T-helper 1 cell treated with Interleukin-12 subunit alpha and Interleukin-12 subunit beta and Interleukin-4 antibody, amounts not matched to agents 30 ng/mL and 1 ng/mL, for 36 hours (primary cell): ENCODE measurements around the gene HERPUD2. TPM values are rescaled to one million over a fixed set of nuclear protein-coding genes. Genes with fewer than 3 reads are reported as not detected.

Experiments used
- intact Hi-C: fragments of 100-400 bp; cut with micrococcal nuclease; formaldehyde crosslinking; loops from one replicate; pipeline ENCODE4 v1.15.1; 2024
- total RNA-seq: library from RNA; stranded (reverse); gene quantifications from 2 replicates; pipeline ENCODE4 v1.2.3, GENCODE V29; 2022

The HERPUD2 gene, protein sequence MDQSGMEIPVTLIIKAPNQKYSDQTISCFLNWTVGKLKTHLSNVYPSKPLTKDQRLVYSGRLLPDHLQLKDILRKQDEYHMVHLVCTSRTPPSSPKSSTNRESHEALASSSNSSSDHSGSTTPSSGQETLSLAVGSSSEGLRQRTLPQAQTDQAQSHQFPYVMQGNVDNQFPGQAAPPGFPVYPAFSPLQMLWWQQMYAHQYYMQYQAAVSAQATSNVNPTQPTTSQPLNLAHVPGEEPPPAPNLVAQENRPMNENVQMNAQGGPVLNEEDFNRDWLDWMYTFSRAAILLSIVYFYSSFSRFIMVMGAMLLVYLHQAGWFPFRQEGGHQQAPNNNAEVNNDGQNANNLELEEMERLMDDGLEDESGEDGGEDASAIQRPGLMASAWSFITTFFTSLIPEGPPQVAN
- 34.9 and 35.6 TPM in 2 replicates for total RNA-seq

DNA sequence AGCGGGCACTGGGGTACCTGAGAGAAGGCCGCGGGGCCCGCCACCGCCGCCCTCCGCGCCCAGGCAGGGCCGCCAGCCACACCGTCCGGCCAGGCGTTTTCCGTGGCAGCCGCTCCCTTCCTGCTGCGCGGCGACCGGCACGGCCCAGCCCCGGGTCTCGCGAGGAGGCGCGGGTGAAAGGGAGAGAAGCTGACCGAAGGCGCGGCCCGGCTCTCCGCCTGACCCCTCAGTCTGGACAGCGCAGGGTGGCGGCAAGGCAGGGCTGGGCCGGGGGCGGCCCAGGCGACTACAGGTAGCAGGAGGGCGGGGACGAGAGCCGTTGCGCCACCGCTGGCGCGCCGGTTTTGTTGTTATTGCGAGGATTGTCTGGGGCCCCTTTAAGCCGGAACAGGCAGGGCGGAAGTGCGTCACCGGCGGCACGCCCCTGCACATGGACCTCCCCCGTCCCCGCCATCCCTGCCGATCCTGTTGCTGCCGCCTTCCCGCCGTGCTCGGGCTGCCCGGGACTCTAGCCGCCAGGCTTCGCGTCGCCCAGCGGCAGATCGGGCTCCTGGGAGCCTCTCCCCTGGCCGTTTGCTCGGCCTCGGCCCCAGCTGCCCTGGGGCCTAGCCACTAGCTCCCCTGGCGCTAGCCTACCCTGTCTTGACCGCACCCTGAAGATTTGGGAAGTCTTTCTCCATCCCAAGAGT is at the start of gene HERPUD2:
Gene HERPUD2, minus strand, starts transcription at position 352 of the 689 bp plus-strand sequence. CDS start 805 bp downstream, outside the sequence.
- intact Hi-C loops: loop anchor here (1.0 to 10.0 kb wide), 14 partner anchors 14 to 1752 kb away; partner anchors contain the start of genes ANLN, DPY19L1 and ELMO1

DNA sequence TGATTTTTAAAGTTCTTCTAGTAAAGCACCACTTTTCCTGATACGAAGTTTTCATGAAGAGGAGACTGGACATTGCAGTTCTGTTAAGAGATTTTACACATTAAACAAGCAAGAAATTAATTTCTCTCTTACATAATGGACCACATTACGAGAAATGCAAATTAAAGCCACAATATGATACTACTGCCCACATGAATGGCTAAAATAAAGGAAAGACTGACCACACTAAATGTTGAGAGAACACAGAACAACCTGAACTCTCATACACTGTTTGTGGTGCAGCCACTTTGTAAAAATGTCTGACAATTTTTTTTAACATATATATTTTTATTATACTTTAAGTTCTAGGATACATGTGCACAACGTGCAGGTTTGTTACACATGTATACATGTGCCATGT is 44.0 kb upstream of the HERPUD2 start:
- intact Hi-C loops: no loop called here

DNA sequence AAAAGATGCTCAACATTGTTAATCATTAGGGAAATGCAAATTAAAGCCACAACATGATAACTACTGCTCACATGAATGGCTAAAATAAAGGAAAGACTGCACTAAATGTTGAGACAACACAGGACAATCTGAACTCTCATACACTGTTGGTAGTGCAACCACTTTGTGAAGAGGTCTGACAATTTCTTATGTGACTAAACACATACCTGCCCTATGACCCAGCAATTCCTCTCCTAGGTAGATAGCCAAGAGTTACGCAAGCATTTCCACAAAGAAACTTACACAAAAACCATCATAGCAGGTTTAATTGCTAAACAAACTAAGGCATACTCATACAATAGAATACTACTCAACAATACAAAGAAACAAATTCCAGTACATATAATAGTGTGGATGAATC is 41.8 kb upstream of the HERPUD2 start:
- intact Hi-C loops: no loop called here

DNA sequence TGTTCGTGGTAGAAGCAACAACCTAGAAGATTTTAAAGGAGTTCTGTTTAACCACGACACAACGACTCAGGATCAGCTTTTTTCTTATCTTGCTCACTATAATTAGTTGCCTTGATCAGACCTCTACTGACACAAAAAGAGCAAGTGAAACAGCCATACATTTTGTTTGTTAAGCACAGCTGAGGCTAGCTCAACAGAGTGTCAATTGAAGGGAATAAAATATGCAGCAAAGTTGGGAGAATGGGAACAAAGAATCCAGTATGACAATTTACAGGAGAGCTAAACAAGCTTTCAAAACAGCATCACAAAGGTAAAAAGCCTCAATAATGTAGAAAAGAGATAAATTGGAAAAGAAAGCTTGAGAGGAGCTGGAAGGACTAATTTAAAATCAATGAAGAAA is 40.5 kb upstream of the HERPUD2 start:
- intact Hi-C loops: no loop called here

DNA sequence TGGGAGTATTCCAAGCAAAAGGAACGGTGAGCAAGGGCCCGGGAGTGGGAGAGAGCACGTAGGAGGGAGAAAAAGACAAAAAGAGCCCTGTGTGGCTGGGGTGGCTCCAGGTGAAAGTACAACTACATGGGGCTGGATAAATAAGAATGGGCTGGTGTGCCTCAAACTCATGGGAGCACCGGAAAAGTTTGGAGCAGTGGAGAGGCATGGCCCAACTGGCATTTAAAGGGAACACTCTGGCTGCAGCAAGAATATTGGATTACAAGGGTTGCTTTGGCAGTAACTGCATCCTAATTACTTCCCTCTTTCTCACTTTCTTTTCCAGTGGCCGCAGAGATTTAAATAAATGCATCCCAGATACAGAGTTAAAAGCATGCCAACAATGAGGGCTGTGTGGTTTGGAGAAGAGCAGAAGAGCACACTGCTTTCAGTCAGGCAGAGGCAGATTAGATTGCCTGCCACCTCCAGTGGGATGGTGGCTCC is 39.1 kb upstream of the HERPUD2 start:
- intact Hi-C loops: no loop called here

- intact Hi-C loops: no loop called here
These were observed 36.4 kb upstream of the HERPUD2 start for GRCh38 chr7:35731349-35731748.

DNA sequence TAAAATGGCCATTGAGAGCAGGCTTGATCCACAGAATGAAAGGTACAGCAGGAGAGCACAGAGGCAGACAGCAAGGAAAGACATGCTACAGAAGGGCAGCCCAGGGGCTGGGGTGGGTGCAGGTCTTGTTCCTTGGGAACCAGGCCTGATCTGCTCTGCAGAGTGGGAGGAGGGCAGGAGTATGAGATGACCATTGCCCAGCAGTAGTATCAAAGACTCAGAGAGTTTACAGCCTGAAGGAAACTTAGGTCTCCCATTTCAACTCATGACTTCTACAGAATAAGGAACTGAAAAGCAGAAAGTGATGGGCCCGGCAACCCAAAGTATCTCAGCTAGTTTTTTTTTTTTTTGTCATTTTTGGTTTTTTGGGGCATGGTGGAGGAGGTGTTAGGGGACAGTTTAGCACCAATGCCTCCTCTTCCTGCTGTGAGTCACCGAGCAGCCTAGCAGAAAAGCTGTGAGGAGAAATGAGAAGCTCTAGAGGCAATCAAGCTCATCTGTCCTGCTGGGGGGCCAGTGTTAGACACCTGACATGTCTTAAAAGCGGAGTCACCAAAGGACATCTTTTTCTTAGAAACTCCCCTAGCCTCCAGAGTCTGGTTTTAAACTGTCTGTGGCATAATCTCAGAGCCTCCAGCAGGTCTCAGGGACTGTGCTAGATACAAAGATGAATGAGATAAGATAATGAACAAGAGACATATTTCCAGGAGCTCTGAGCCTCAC is 34.3 kb upstream of the HERPUD2 start:
- intact Hi-C loops: loop anchor here (1.0 to 5.0 kb wide), 4 partner anchors 20 to 192 kb away; partner anchors contain the start of gene HERPUD2

DNA sequence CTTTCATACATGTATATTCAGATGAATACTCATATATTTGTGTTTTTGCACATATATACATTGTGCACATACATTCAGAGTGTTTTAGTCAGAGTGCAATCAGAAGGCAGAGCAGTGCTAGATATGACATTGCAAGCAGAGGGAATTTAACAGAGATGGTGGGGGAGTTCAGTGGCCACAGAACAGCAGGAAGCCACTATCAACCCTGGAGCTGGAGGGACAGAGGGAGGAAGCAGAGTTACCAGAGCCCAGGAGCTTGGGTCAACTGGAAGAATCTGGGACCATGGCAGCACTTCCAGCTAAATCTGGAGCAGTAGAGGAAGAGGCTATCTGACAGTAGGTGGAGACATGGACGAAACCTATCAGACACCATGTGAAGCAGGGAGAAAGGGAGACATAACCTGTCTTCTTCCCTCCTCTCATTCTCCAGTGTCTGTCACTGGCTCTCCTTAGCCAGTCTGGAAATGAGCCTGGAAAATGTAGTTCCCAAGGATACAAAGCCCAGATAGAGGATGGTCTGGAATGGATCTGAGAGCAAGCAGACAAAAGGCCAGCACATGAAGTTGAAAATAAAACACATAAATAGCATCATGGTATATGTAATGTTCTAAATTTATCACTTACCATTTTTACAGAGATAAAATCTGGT is 33.6 kb upstream of the HERPUD2 start:
- intact Hi-C loops: loop anchor here (1.0 to 5.0 kb wide), 4 partner anchors 19 to 191 kb away; partner anchors contain the start of gene HERPUD2

DNA sequence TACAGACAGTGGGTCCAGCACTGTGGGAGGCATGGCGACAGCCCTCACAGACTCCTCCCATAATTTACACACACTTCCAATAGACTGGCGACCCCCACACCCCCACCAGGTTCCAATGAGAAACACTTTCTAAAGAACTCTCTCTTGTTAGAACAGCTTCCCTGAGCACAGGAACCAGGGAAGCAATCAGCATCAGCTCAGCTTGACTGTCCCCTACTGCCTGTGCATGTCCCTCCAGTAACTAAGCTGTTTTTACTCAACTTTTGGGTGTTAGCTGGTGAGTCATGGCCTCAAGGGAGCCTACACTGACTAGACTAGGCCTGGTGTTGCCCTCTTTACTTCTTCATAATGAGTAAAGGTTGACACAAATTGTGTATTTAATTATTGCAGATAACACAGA is 32.6 kb upstream of the HERPUD2 start:
- intact Hi-C loops: loop anchor here (5.0 kb wide), 1 partner anchor 190 kb away; no protein-coding TSS in a partner anchor

DNA sequence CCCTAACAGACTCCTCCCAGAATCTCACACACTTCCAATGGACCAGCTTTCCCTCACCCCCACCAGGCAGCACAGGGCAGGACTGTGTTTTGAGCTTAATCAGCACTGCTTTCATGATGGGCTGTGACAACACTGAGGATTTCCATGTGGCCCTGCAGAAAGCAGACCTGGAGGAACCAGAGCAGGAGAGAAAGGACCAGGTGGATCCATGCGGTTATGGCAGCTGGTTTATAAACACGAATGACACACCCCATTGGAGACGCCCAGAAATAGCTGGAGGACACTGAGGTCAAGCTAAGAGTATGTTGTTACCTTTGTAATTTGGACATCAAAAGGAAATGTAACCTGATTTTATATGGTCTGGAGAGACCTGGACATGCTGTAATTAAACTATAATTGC is 31.7 kb upstream of the HERPUD2 start:
- intact Hi-C loops: loop anchor here (5.0 kb wide), 1 partner anchor 189 kb away; no protein-coding TSS in a partner anchor

- intact Hi-C loops: loop anchor here (1.0 to 5.0 kb wide), 4 partner anchors 16 to 188 kb away; partner anchors contain the start of gene HERPUD2
These were observed 30.3 kb upstream of the HERPUD2 start for GRCh38 chr7:35725280-35725680.

- intact Hi-C loops: no loop called here
These were observed 28.1 kb upstream of the HERPUD2 start for GRCh38 chr7:35723011-35723410.

DNA sequence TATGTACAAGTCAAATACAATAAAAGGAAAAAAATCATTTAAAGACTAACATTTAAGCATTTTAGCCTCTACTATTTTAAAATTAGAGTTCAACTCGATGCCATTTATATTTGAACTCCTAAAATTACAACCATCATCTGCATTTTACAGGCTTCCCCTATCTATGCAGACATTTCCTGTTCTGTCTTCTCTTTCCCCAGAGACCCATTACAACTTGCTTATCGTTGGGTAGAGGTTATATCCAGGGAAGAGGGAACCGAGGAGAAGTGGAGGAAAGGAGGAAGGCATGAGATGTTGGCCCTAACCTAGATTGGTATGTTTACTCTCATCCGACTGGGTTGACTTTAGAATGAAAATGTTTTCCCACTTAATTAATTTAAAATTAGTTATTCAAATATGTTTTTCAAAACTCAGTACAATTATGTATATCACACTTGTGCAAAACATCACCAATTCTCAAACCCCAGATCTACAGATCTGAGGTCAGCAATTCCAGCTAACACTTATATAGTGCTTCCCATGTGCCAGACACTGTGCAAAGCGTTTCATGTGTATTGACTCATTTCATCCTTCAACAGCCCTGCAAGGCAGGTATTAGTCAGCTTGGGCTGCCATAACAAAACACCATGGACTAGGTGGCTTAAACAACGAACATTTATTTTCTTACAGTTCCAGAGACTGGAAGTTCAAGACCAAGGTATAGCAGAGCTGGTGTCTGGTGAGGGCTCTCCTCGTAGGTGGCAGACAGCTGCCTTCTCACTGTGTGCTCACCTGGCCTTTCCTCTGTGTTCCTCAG is 27.3 kb upstream of the HERPUD2 start:
- intact Hi-C loops: no loop called here

DNA sequence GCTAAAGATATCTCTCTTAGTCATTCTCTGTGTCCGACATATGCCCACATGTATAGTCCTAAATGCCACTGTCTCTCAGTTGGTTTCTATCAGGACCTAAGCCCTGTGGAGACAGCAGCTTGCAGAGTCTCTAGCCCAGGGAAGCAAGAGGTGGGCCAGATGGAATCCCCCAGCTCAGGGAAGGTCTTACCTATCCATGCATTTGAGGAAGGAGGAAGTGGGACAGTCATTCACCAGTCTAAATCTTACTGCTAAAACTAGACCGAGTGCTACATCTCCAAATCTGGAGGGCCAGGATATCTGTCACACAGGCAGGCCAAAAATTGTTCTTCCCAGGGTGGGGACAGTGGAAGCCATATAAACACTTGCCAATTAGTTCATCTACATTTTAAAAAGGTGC is 26.4 kb upstream of the HERPUD2 start:
- intact Hi-C loops: no loop called here

- intact Hi-C loops: no loop called here
These were observed 25.9 kb upstream of the HERPUD2 start for GRCh38 chr7:35720849-35721248.

GRCh38 chr7:35720032-35720431 is 25.1 kb upstream of the HERPUD2 start:
- intact Hi-C loops: no loop called here

GRCh38 chr7:35718047-35718446 is 23.1 kb upstream of the HERPUD2 start:
- intact Hi-C loops: no loop called here

DNA sequence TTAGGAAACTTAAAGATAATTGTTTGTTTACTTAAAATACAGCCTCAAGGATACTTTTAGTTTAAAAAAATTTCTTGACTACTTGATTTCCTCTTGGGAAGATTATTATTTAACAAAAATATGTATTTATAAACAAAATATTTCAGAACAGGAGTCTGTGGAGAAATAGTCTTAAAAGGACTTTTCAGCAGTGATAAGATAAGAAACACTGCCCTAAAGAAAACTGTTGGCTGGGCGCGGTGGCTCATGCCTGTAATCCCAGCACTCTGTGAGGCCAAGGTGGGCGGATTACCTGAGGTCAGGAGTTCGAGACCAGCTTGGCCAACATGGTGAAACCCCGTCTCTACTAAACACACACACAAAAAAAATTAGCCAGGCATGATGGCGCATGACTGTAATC is 22.6 kb upstream of the HERPUD2 start:
- intact Hi-C loops: no loop called here

- intact Hi-C loops: no loop called here
These were observed 22.1 kb upstream of the HERPUD2 start for GRCh38 chr7:35717013-35717412.
